Sigmoid colon (tissue), 7 donors: ENCODE results near the gene PI4KA. TPM values are rescaled to one million over a fixed set of nuclear protein-coding genes. Genes with fewer than 3 reads are reported as not detected.

Experiments used
- DNase-seq: peaks from one replicate; pipeline ENCODE4 v3.0.0-alpha.2; 2019
- H3K27ac ChIP-seq, 4 donors: fragments of 200-600 bp; sonication (generic); one replicate each; pipeline ENCODE4 v1.5.1; 2016 to 2019; ENCODE audit warnings: mild to moderate bottlenecking in 1 of 4
- H3K27me3 ChIP-seq, 3 donors: fragments of 200-600 bp; sonication (generic); one replicate each; pipeline ENCODE4 v1.5.1; 2019; ENCODE audit warnings: mild to moderate bottlenecking in 1 of 3
- H3K36me3 ChIP-seq, 4 donors: fragments of 200-600 bp; sonication (generic); one replicate each; pipeline ENCODE4 v1.5.1; 2016 to 2019
- H3K4me1 ChIP-seq, 4 donors: fragments of 200-600 bp; sonication (generic); one replicate each; pipeline ENCODE4 v1.5.1; 2017 to 2019
- H3K4me3 ChIP-seq, 4 donors: fragments of 200-600 bp; sonication (generic); one replicate each; pipeline ENCODE4 v1.5.1; 2017 to 2019; ENCODE audit warnings: mild to moderate bottlenecking in 2 of 4, moderate library complexity in 1 of 4
- H3K9me3 ChIP-seq, 4 donors: fragments of 200-600 bp in 3 of 4; sonication (generic) in 3 of 4; one replicate each; pipeline versions ENCODE4 v1.5.1 to v1.6.1; 2013 to 2019
- CTCF ChIP-seq, 4 experiments: fragments of 450-650 bp in 3 of 4; fragments of 200-600 bp in 1 of 4; IDR thresholded peaks; one replicate each; pipeline ENCODE4 v1.5.1; 2016 to 2019; ENCODE audit warnings: antibody characterized with exemption in 4 of 4, mild to moderate bottlenecking in 3 of 4, moderate library complexity in 2 of 4
- EP300 ChIP-seq, 4 donors: sonication (generic); formaldehyde crosslinking; IDR thresholded peaks; one replicate each; pipeline ENCODE4 v1.6.1; 2017; ENCODE audit warnings: antibody characterized with exemption in 4 of 4
- POLR2A ChIP-seq, 2 donors: fragments of 450-650 bp; IDR thresholded peaks; one replicate each; pipeline ENCODE4 v1.6.1; 2016; ENCODE audit warnings: antibody characterized with exemption in 2 of 2, mild to moderate bottlenecking in 2 of 2, moderate library complexity in 2 of 2
- POLR2AphosphoS5 ChIP-seq, 4 donors: sonication (generic); formaldehyde crosslinking; IDR thresholded peaks; one replicate each; pipeline ENCODE4 v1.6.1; 2017; ENCODE audit warnings: antibody characterized with exemption in 4 of 4
- WGBS, 2 donors: extraction: QIAGEN DNeasy Blood & Tissue Kit; methylation state at CpG; one replicate each; pipeline ENCODE4 v1.1.7; 2013; 5-methylcytosine and 5-hydroxymethylcytosine counted together
- intact Hi-C: fragments of 100-400 bp; cut with DNase I; formaldehyde crosslinking; loops from one replicate; pipeline ENCODE4 v1.15.1; 2023
- polyA plus RNA-seq, 3 donors: library from polyadenylated mRNA; stranded (reverse); fragments of 200-250 nt; gene quantifications; one replicate each; pipeline ENCODE4 v1.2.3, GENCODE V29; 2013
- total RNA-seq, 4 donors: library from RNA; depleted of rRNA; stranded (reverse); fragments of >200 nt; gene quantifications; one replicate each; pipeline ENCODE4 v1.1.0, GENCODE V29; 2016
- donor health status: healthy with polysubstance abuse.
- donor health status: Bipolar disorder and iron deficiency.
- donor health status: healthy.

Gene PI4KA
- total and polyA plus RNA-seq, 7 donors: 26.1 to 137 (median 63.5) TPM

- H3K4me3 ChIP-seq: no peak overlapping the region
- no peaks in the 10 kb centered on the region for H3K4me1 ChIP-seq
- intact Hi-C loops: no loop called here
- H3K9me3 ChIP-seq: no peaks in the 10 kb centered on the region
- H3K27ac ChIP-seq: no peak overlapping the region
- H3K27me3 ChIP-seq: no peaks in the 10 kb centered on the region
- TF ChIP-seq EP300 (IDR thresholded peaks at IDR 0.05): no peak
- TF ChIP-seq POLR2AphosphoS5 (IDR thresholded peaks at IDR 0.05): no peak
- no peak for TF ChIP-seq CTCF (IDR thresholded peaks at IDR 0.05)
- TF ChIP-seq POLR2A (IDR thresholded peaks at IDR 0.05): no peak
- DNase-seq: no peak
- H3K36me3 ChIP-seq: peaks cover 18 to 83% (median 43%) of the 10 kb centered on the region in 4 donors
- 79 to 86% methylated on average over 7 of the region's 7 CpGs for WGBS, 2 donors
Observed at GRCh38 chr22:20794650-20795413, 63.8 kb downstream of the PI4KA start.

- intact Hi-C loops: no loop called here
- Histone ChIP-seq H3K27ac (no peak overlapping the region), H3K27me3 (no peaks in the 10 kb centered on the region), H3K9me3 (no peaks in the 10 kb centered on the region), H3K36me3 (peaks cover 13 to 83% (median 36%) of the 10 kb centered on the region in 4 donors), H3K4me1 (no peaks in the 10 kb centered on the region), H3K4me3 (no peak overlapping the region)
- no peak for DNase-seq
- WGBS, 2 donors: 81 to 83% methylated on average over 13 of the region's 13 CpGs
- no peak for TF ChIP-seq EP300 (IDR thresholded peaks at IDR 0.05)
- no peak for TF ChIP-seq POLR2A (IDR thresholded peaks at IDR 0.05)
- no peak for TF ChIP-seq CTCF (IDR thresholded peaks at IDR 0.05)
- no peak for TF ChIP-seq POLR2AphosphoS5 (IDR thresholded peaks at IDR 0.05)
Observed at GRCh38 chr22:20793748-20794649, 64.6 kb downstream of the PI4KA start.

- H3K27ac ChIP-seq: no peak overlapping the region
- H3K9me3 ChIP-seq: no peaks in the 10 kb centered on the region
- no peak for TF ChIP-seq EP300 (IDR thresholded peaks at IDR 0.05)
- no peak for TF ChIP-seq POLR2A (IDR thresholded peaks at IDR 0.05)
- TF ChIP-seq CTCF (IDR thresholded peaks at IDR 0.05): no peak
- no peak for TF ChIP-seq POLR2AphosphoS5 (IDR thresholded peaks at IDR 0.05)
- intact Hi-C loops: no loop called here
- WGBS, 2 donors: 87 to 90% methylated on average over 3 of the region's 3 CpGs
- H3K4me1 ChIP-seq: no peaks in the 10 kb centered on the region
- no peaks in the 10 kb centered on the region for H3K27me3 ChIP-seq
- DNase-seq: no peak
- no peak overlapping the region for H3K4me3 ChIP-seq
- H3K36me3 ChIP-seq: peaks cover 4 to 83% (median 30%) of the 10 kb centered on the region in 4 donors
Observed at GRCh38 chr22:20792966-20793728, 65.5 kb downstream of the PI4KA start.

GRCh38 chr22:20792221-20792965 lies 66.2 kb downstream of the PI4KA start:
- TF ChIP-seq CTCF (IDR thresholded peaks at IDR 0.05) (no peak), EP300 (IDR thresholded peaks at IDR 0.05) (no peak), POLR2A (IDR thresholded peaks at IDR 0.05) (no peak), POLR2AphosphoS5 (IDR thresholded peaks at IDR 0.05) (no peak)
- Histone ChIP-seq H3K4me1 (no peaks in the 10 kb centered on the region), H3K27me3 (no peaks in the 10 kb centered on the region), H3K27ac (no peak overlapping the region), H3K9me3 (no peaks in the 10 kb centered on the region), H3K4me3 (no peak overlapping the region), H3K36me3 (peaks cover 8 to 83% (median 31%) of the 10 kb centered on the region in 4 donors)
- 96 to 97% methylated on average over 12 of the region's 12 CpGs for whole genome bisulfite sequencing, 2 donors
- intact Hi-C loops: no loop called here
- DNase-seq: no peak
